DMS79 (cell line): ENCODE data around the gene DOCK10.

ENCODE experiments used
- DNase-seq: peaks from one replicate; lab custom pipeline; 2025; lab: John Stamatoyannopoulos, UW

DOCK10 gene

GRCh38 chr2:224835405-224835804 is 206.9 kb downstream of the DOCK10 start:
- DNase-seq = no peak

- DNase-seq = no peak
Measured at GRCh38 chr2:224833986-224834385, 208.3 kb downstream of the DOCK10 start.

- DNase-seq = no peak
Measured at GRCh38 chr2:224832207-224832606, 210.1 kb downstream of the DOCK10 start.

- no peak for DNase-seq
Measured at GRCh38 chr2:224831530-224831929, 210.7 kb downstream of the DOCK10 start.

GRCh38 chr2:224820283-224820991 is 221.8 kb downstream of the DOCK10 start:
- no peak for DNase-seq

- DNase-seq = no peak
Measured at GRCh38 chr2:224819075-224819474, 223.2 kb downstream of the DOCK10 start.

- no peak for DNase-seq
Measured at GRCh38 chr2:224817676-224818075, 224.6 kb downstream of the DOCK10 start.

- no peak for DNase-seq
Measured at GRCh38 chr2:224816816-224817215, 225.5 kb downstream of the DOCK10 start.

- DNase-seq = no peak
Measured at GRCh38 chr2:224813578-224813977, 228.7 kb downstream of the DOCK10 start.

- no peak for DNase-seq
Measured at GRCh38 chr2:224807153-224807964, 234.9 kb downstream of the DOCK10 start.

- DNase-seq = no peak
Measured at GRCh38 chr2:224803930-224804329, 238.3 kb downstream of the DOCK10 start.

- no peak for DNase-seq
Measured at GRCh38 chr2:224802407-224802806, 239.9 kb downstream of the DOCK10 start.

GRCh38 chr2:224801360-224801759 is 240.9 kb downstream of the DOCK10 start:
- no peak for DNase-seq

GRCh38 chr2:224799691-224800090 is 242.6 kb downstream of the DOCK10 start:
- DNase-seq = no peak

GRCh38 chr2:224798180-224798579 is 244.1 kb downstream of the DOCK10 start:
- DNase-seq = no peak

GRCh38 chr2:224796695-224797305 is 245.5 kb downstream of the DOCK10 start:
- DNase-seq = peak; percentile 15

GRCh38 chr2:224793946-224794345 is 248.3 kb downstream of the DOCK10 start:
- no peak for DNase-seq

GRCh38 chr2:224786848-224787247 is 255.4 kb downstream of the DOCK10 start:
- DNase-seq = no peak

- DNase-seq = no peak
Measured at GRCh38 chr2:224781400-224781799, 260.9 kb downstream of the DOCK10 start.

GRCh38 chr2:224780823-224781222 is 261.4 kb downstream of the DOCK10 start:
- no peak for DNase-seq

GRCh38 chr2:224780106-224780505 is 262.2 kb downstream of the DOCK10 start:
- DNase-seq = no peak

- DNase-seq = no peak
Measured at GRCh38 chr2:224778474-224778877, 263.8 kb downstream of the DOCK10 start.

GRCh38 chr2:224777559-224777930 is 264.7 kb downstream of the DOCK10 start:
- no peak for DNase-seq
